Measurements from ENCODE around the gene MITF.

The MITF gene

DNA sequence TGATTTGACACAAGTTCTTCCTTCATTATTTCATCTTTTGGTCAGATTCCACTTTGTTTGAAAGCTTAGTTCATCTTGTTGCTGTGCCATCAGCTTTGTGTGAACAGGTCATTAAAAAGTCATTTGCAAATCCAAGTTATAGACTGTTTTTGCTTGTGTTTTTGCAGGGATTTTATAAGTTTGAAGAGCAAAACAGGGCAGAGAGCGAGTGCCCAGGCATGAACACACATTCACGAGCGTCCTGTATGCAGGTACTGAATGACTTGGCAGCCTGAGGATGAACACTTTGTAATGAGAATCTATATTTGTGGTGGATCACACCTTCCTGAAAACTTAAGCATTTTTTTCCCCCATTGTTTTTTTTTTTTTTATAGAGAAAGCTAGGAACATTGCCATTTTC, 199.7 kb downstream of the MITF start:
- TF ChIP-seq, protein P1, sequence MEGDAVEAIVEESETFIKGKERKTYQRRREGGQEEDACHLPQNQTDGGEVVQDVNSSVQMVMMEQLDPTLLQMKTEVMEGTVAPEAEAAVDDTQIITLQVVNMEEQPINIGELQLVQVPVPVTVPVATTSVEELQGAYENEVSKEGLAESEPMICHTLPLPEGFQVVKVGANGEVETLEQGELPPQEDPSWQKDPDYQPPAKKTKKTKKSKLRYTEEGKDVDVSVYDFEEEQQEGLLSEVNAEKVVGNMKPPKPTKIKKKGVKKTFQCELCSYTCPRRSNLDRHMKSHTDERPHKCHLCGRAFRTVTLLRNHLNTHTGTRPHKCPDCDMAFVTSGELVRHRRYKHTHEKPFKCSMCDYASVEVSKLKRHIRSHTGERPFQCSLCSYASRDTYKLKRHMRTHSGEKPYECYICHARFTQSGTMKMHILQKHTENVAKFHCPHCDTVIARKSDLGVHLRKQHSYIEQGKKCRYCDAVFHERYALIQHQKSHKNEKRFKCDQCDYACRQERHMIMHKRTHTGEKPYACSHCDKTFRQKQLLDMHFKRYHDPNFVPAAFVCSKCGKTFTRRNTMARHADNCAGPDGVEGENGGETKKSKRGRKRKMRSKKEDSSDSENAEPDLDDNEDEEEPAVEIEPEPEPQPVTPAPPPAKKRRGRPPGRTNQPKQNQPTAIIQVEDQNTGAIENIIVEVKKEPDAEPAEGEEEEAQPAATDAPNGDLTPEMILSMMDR (conservative IDR thresholded peaks at IDR 0.05; ENCODE audit: low read depth, low read length), result no peak
- no peak overlapping the region for H3K4me3 ChIP-seq (ENCODE audit: low read depth, low read length)
- no peak for DNase-seq (ENCODE audit: low read depth)

DNA sequence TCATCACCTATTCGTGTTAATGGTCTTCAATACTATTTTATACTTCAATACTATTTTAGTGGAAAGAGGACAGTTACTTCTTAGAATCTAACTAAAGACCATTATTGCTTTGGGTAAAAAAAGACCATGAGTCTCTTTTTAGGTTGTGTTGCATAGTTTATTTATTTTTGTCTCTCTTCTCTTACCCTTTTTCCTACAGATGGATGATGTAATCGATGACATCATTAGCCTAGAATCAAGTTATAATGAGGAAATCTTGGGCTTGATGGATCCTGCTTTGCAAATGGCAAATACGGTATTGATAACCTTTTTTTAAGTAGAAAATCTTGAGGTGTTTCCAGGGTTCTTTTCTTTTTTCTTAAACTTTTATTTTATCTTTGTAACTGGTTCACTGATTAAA, 201.8 kb downstream of the MITF start:
- DNase-seq (ENCODE audit: low read depth), result no peak
- no peak overlapping the region for H3K4me3 ChIP-seq (ENCODE audit: low read depth, low read length)
- TF ChIP-seq, protein P1 (conservative IDR thresholded peaks at IDR 0.05; ENCODE audit: low read depth, low read length), result no peak

DNA sequence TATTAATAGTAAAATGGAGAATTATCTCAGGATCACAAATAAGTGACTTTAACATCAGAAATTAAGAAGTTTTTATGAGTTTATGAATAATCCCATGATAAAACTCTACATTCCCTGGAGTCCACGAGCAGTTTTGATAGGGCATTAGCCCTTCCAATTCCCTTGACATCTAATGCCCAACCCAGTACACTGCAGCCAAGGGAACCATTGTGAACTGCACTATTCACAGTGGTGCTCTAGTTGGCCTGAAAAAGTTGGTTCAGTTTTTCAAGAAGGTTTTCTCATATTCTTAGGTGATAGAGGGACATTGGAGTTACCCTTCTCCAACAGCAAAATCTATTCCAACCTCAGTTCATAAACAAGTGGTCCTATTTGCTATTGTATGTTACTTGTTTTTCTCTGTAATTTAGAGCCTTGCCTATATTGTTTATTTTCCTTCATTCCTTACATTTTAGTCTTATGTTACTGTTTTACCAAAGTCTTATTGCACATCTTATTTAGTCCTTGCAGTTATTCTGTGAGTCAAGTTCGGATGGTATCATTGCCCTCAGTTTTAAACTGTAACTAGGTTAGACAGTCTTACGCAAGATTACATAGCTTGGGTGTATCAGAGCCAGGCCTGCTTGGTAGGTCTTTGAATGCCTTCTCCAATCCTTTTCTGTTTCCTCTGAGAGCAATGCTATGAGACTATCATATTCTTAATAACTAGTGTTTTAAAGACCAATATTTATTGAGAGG, 202.3 kb downstream of the MITF start:
- no peak overlapping the region for H3K4me3 ChIP-seq (ENCODE audit: low read depth, low read length)
- peak; percentile 17 for DNase-seq (ENCODE audit: low read depth)
- TF ChIP-seq, protein P1 (conservative IDR thresholded peaks at IDR 0.05; ENCODE audit: low read depth, low read length), result no peak

DNA sequence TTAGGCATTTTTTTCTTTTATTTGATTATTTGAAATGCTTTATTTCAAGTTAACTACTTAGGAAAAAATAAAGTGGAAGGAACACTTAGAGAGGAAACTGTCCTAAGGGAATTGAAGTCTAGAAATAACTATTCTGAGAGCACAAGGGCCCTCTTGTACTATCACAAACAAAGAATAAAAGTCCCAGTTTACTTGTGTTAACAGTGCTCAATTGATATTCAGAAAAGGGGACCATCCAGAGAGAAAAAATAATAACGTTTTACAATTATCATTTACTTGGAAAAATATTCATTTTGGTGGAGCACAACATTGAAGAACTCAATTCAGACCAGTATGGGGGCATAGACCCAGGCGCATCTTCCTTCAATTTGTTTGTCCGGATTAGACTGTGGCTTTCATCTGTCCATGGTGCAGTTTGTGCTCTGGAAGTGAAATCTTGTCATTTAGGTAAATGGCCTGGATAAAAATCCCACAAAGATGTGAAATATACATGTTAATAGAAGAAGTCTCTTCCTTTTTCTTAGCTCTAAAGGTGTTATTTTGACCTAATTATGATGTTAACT, 205.7 kb downstream of the MITF start:
- no peak for DNase-seq (ENCODE audit: low read depth)
- no peak overlapping the region for H3K4me3 ChIP-seq (ENCODE audit: low read depth, low read length)
- TF ChIP-seq, protein P1 (conservative IDR thresholded peaks at IDR 0.05; ENCODE audit: low read depth, low read length), result no peak

DNA sequence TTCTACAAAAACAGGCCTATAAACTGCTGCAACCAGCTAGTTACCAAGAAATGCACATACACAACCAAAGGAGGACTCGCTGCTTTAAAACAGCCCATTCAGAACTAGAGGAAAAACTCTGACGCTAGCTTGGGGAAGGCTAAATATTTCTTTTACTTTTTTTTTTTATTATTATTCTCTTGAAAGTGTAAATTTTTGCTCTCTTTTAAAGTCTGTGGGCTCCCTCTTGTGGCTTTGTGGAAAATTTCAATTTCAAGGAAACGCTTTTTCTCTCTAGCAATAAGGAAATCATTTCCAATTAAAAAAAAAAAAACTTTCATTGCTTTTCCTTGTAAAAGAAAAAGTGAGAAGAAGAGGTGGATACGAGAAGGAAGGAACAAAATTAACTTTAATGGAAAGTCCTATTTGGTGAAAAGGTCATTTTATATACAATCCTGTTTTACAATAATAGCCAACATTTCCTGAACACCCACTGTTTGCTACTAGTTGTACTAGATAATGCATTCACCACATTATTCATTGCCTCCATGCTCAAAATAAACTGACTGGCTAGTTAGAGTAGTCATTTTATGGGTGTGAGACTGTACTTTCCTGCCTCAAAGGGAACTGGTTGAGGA, 209.1 kb downstream of the MITF start:
- DNase-seq (ENCODE audit: low read depth), result peak; percentile 76
- TF ChIP-seq, protein P1 (conservative IDR thresholded peaks at IDR 0.05; ENCODE audit: low read depth, low read length), result peak; percentile 61
- H3K4me3 ChIP-seq (ENCODE audit: low read depth, low read length), result no peak overlapping the region

DNA sequence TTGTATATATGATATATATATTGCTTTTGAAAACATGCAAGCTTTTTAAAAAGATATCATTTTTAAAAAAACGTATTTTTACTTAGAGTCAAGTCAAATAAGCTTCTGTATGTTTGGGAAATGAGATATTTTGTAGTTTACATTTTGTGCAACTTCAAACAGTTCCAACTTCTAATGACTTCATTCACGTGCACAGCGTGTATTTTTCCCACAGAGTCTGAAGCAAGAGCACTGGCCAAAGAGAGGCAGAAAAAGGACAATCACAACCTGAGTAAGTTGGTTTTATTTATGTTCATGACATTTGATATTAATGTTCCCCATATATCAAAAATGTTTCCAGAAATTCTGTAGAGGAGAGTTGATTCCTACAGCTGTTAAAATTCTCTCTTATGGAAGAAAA, 212.4 kb downstream of the MITF start:
- no peak for DNase-seq (ENCODE audit: low read depth)
- TF ChIP-seq, protein P1 (conservative IDR thresholded peaks at IDR 0.05; ENCODE audit: low read depth, low read length), result no peak
- H3K4me3 ChIP-seq (ENCODE audit: low read depth, low read length), result no peak overlapping the region
